ENCODE results near the gene MAP1LC3A. TPM values are rescaled to one million over a fixed set of nuclear protein-coding genes. Genes with fewer than 3 reads are reported as not detected.

MAP1LC3A gene
- total RNA-seq, 1 experiment from 2014 or later: 25.9 TPM

DNA sequence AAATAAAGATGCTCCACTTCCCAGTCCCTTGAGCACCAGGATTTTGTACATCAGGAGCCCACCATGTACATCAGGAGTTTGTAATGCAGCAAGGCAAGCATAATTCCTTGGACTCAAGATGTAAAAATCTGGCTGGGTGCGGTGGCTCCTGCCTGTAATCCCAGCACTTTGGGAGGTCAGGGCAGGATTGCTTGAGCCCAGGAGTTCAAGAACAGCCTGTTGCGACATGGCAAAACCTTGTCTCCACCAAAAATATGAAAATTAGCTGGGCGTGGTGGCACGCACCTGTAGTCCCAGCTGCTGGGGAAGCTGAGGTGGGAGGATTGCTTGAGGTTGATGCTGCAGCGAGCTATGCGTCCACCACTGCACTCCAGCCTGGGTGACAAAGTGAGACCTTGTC lies 16.1 kb upstream of the MAP1LC3A start:
- H3K4me1 Mint-ChIP-seq: peaks cover 17 to 18% of the 10 kb centered on the region in 2 experiments
- peaks cover 3% of the 10 kb centered on the region for H3K23me2 ChIP-seq (ENCODE audit: insufficient read length, low read depth, low read length, poor library complexity, severe bottlenecking)
- H3K9ac ChIP-seq (ENCODE audit: extremely low read depth, insufficient read length, low read length): no peak overlapping the region
- no peak for DNase-seq
- H3K27me3 ChIP-seq (ENCODE audit: insufficient read depth, low read length): no peaks in the 10 kb centered on the region; the same call in 1 of the 2 replicates
- no peak overlapping the region for H3T11ph ChIP-seq (ENCODE audit: low read length)
- no peaks in the 10 kb centered on the region for H3K79me1 ChIP-seq (ENCODE audit: insufficient read depth, low read depth, low read length, poor library complexity, severe bottlenecking)
- no peak overlapping the region for H2BK20ac ChIP-seq (ENCODE audit: low read depth, low read length, poor library complexity, severe bottlenecking)
- H3K23ac ChIP-seq (ENCODE audit: insufficient read length, low read depth, low read length): no peak overlapping the region
- H4K91ac ChIP-seq (ENCODE audit: insufficient read length, low read depth, low read length): no peak overlapping the region
- no peak overlapping the region for H3K4ac ChIP-seq (ENCODE audit: low read depth, low read length)
- no peak overlapping the region for H3K56ac ChIP-seq (ENCODE audit: insufficient read length, low read depth, low read length)
- no peak overlapping the region for H2BK12ac ChIP-seq (ENCODE audit: insufficient read length, low read depth, low read length)
- H4K20me1 ChIP-seq (ENCODE audit: control insufficient read depth, insufficient read depth, insufficient read length): no peaks in the 10 kb centered on the region
- H3K9me3 Mint-ChIP-seq: peaks cover 0 to 1% of the 10 kb centered on the region in 2 experiments; a peak in 1 of 5 replicates
- no peak overlapping the region for H2AFZ ChIP-seq (ENCODE audit: low read length)
- no peak overlapping the region for H3K18ac ChIP-seq (ENCODE audit: insufficient read length, low read depth, low read length)
- H3K27me3 Mint-ChIP-seq (ENCODE audit: low read depth): peaks cover 9% of the 10 kb centered on the region
- H2BK120ac ChIP-seq (ENCODE audit: low read depth, low read length, poor library complexity, severe bottlenecking): no peak overlapping the region
- H3K27ac ChIP-seq (ENCODE audit: insufficient read length, low read depth, low read length): no peak overlapping the region
- TF ChIP-seq, protein P1, sequence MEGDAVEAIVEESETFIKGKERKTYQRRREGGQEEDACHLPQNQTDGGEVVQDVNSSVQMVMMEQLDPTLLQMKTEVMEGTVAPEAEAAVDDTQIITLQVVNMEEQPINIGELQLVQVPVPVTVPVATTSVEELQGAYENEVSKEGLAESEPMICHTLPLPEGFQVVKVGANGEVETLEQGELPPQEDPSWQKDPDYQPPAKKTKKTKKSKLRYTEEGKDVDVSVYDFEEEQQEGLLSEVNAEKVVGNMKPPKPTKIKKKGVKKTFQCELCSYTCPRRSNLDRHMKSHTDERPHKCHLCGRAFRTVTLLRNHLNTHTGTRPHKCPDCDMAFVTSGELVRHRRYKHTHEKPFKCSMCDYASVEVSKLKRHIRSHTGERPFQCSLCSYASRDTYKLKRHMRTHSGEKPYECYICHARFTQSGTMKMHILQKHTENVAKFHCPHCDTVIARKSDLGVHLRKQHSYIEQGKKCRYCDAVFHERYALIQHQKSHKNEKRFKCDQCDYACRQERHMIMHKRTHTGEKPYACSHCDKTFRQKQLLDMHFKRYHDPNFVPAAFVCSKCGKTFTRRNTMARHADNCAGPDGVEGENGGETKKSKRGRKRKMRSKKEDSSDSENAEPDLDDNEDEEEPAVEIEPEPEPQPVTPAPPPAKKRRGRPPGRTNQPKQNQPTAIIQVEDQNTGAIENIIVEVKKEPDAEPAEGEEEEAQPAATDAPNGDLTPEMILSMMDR (conservative IDR thresholded peaks at IDR 0.05): no peak
- no peak overlapping the region for H3K4me2 ChIP-seq (ENCODE audit: insufficient read depth, insufficient read length, low read length)
- no peak overlapping the region for H3K14ac ChIP-seq (ENCODE audit: insufficient read depth, low read length)
- H4K8ac ChIP-seq (replicated peaks; ENCODE audit: insufficient read length, low read depth, low read length): no peak overlapping the region
- no peaks in the 10 kb centered on the region for H3K4me1 ChIP-seq (ENCODE audit: insufficient read depth, low read length)
- no peaks in the 10 kb centered on the region for H3K79me2 ChIP-seq (ENCODE audit: insufficient read depth, low read length)
- H4K5ac ChIP-seq (ENCODE audit: insufficient read length, low read depth, low read length): no peak overlapping the region
- H3K4me3 Mint-ChIP-seq: no peak overlapping the region
- H3K27ac Mint-ChIP-seq: no peak overlapping the region; a peak in 1 of 7 replicates
- H3K9me3 ChIP-seq (ENCODE audit: control insufficient read depth, low read depth, low read length): no peaks in the 10 kb centered on the region
- H2AK5ac ChIP-seq (ENCODE audit: insufficient read length, low read length): no peak overlapping the region
- H3K36me3 Mint-ChIP-seq (ENCODE audit: insufficient read depth in 1 of 3, low read depth in 3 of 3): peaks cover 12 to 38% (median 23%) of the 10 kb centered on the region in 3 experiments; a peak in 6 of 7 replicates
- no CpG with 5 or more reads among the region's 6 CpGs for WGBS (ENCODE audit: extremely low coverage, insufficient read length, low lambda C conversion rate)
- H2BK15ac ChIP-seq (ENCODE audit: low read depth, low read length): no peak overlapping the region
- H2BK5ac ChIP-seq (ENCODE audit: insufficient read length, low read length): no peak overlapping the region
